A673 (cell line): ENCODE measurements around the gene ASPDH.

ENCODE experiments used
- CTCF ChIP-seq: fragments of 300-800, 200-600 bp; sonication (generic); conservative IDR thresholded peaks from 2 replicates; pipeline ENCODE4 v1.5.1; 2017; ENCODE audit warnings: low read depth, mild to moderate bottlenecking, antibody characterized with exemption, low read length, moderate library complexity, mixed read lengths
- EZH2 ChIP-seq: fragments of 200-600 bp; sonication (generic); IDR thresholded peaks from 2 replicates; pipeline ENCODE4 v1.6.1; 2017; ENCODE audit warnings: borderline replicate concordance, low read depth, mild to moderate bottlenecking, mixed read lengths, antibody characterized with exemption, low read length; ENCODE audit not compliant: poor library complexity, severe bottlenecking

GRCh38 chr19:50501568-50502475, 11.9 kb downstream of the ASPDH start:
- TF ChIP-seq CTCF (no peak), EZH2 (no peak)
